HepG2 (cell line): ENCODE results near the gene GOLT1A. TPM values are rescaled to one million over a fixed set of nuclear protein-coding genes. Genes with fewer than 3 reads are reported as not detected.

ENCODE experiments used
- CSRNP1 ChIP-seq: sonication (generic); formaldehyde crosslinking; IDR thresholded peaks from 2 replicates; pipeline ENCODE4 v1.8.1; 2023; ENCODE audit warnings: mild to moderate bottlenecking, missing genetic modification reagents
- ESRRA ChIP-seq: sonication (generic); formaldehyde crosslinking; IDR thresholded peaks from 2 replicates; pipeline ENCODE4 v1.5.1; 2020; ENCODE audit warnings: mild to moderate bottlenecking, low read depth, missing genetic modification reagents
- HOXA3 ChIP-seq: sonication (generic); formaldehyde crosslinking; IDR thresholded peaks from 2 replicates; pipeline ENCODE4 v1.5.0; 2020; ENCODE audit warnings: missing genetic modification reagents
- IRF9 ChIP-seq: sonication (generic); formaldehyde crosslinking; IDR thresholded peaks from 2 replicates; pipeline ENCODE4 v1.8.0; 2022; ENCODE audit warnings: missing genetic modification reagents, mild to moderate bottlenecking, borderline replicate concordance
- KMT2B ChIP-seq: IDR thresholded peaks from 2 replicates; pipeline ENCODE4 v1.6.1; 2016; ENCODE audit warnings: missing genetic modification reagents, missing compliant biosample characterization
- MXD3 ChIP-seq: IDR thresholded peaks from 2 replicates; pipeline ENCODE4 v1.6.1; 2016; ENCODE audit warnings: mild to moderate bottlenecking, missing biosample characterization, missing genetic modification reagents
- PCBP2 ChIP-seq: fragments of 200-400 bp; formaldehyde crosslinking; optimal IDR thresholded peaks from 2 replicates; pipeline ENCODE3; 2018; ENCODE audit warnings: low read length, low read depth; ENCODE audit not compliant: poor library complexity, severe bottlenecking
- POLR2G ChIP-seq: fragments of 200-400 bp; formaldehyde crosslinking; IDR thresholded peaks from 2 replicates; pipeline ENCODE4 v1.6.1; 2018; ENCODE audit warnings: mild to moderate bottlenecking, low read depth, low read length, moderate library complexity
- PRDM15 ChIP-seq: sonication (generic); formaldehyde crosslinking; IDR thresholded peaks from 2 replicates; pipeline ENCODE4 v1.4.0; 2020; ENCODE audit warnings: missing genetic modification reagents
- SALL2 ChIP-seq: sonication (generic); formaldehyde crosslinking; IDR thresholded peaks from 2 replicates; pipeline ENCODE4 v1.8.1; 2023; ENCODE audit warnings: mild to moderate bottlenecking, missing genetic modification reagents, inconsistent platforms
- SMC3 ChIP-seq: IDR thresholded peaks from 2 replicates; pipeline ENCODE4 v1.6.1; 2011; ENCODE audit warnings: low read length, improper control_type of control experiment
- SOX6 ChIP-seq, 2 experiments: fragments of 450-650 bp in 1 of 2; sonication (generic) in 1 of 2; formaldehyde crosslinking in 1 of 2; IDR thresholded peaks; 2 replicates each; pipeline versions ENCODE4 v1.4.0 to v1.6.1; 2017 to 2020; ENCODE audit warnings: antibody characterized with exemption in 1 of 2, mild to moderate bottlenecking in 1 of 2, missing genetic modification reagents in 1 of 2
- ZIK1 ChIP-seq: sonication (generic); formaldehyde crosslinking; IDR thresholded peaks from 2 replicates; pipeline ENCODE4 v1.5.0; 2020; ENCODE audit warnings: mild to moderate bottlenecking, low read depth, missing genetic modification reagents, borderline replicate concordance
- ZNF121 ChIP-seq: sonication (generic); formaldehyde crosslinking; IDR thresholded peaks from 2 replicates; pipeline ENCODE4 v1.5.0; 2020; ENCODE audit warnings: mild to moderate bottlenecking, missing genetic modification reagents
- ZNF160 ChIP-seq: sonication (generic); formaldehyde crosslinking; IDR thresholded peaks from 2 replicates; pipeline ENCODE4 v1.8.0; 2022; ENCODE audit warnings: mild to moderate bottlenecking, inconsistent platforms, missing genetic modification reagents
- ZNF337 ChIP-seq: sonication (generic); formaldehyde crosslinking; IDR thresholded peaks from 2 replicates; pipeline ENCODE4 v1.5.1; 2020; ENCODE audit warnings: missing genetic modification reagents, low read depth, mild to moderate bottlenecking, borderline replicate concordance
- ZNF749 ChIP-seq: sonication (generic); formaldehyde crosslinking; IDR thresholded peaks from 2 replicates; pipeline ENCODE4 v1.8.0; 2022; ENCODE audit warnings: mild to moderate bottlenecking, missing genetic modification reagents, moderate library complexity, borderline replicate concordance
- polyA plus RNA-seq, 8 experiments: library from polyadenylated mRNA; depleted of rRNA in 3 of 8; stranded (reverse) in 7 of 8; unstranded in 1 of 8; fragments of >200 nt; fragmentation: Illumina TruSeq in 4 of 8; extraction: Trizol in 4 of 8; gene quantifications; 2 replicates each; pipeline versions ENCODE4 v1.2.1 to v1.2.3, GENCODE V29; 2011 to 2016; ENCODE audit warnings: low read depth in 4 of 8, missing spikeins in 1 of 8, mixed read lengths in 1 of 8; ENCODE audit not compliant: insufficient read depth in 1 of 8
- total RNA-seq, 5 experiments: library from RNA; depleted of rRNA; stranded (reverse); fragments of >200 nt; fragmentation: Illumina TruSeq; extraction: Trizol; gene quantifications; 2 replicates each; pipeline ENCODE4 v1.2.3, GENCODE V29; 2016; ENCODE audit warnings: low read depth in 1 of 5
- TF ChIP-seq, protein P1 (sequence below): sonication (generic); formaldehyde crosslinking; IDR thresholded peaks from 2 replicates; pipeline ENCODE4 v1.4.0; 2020; ENCODE audit warnings: missing genetic modification reagents, borderline replicate concordance

The GOLT1A gene
- total and polyA plus RNA-seq, 2 of the 13 experiments (the other 11 are each of a cell fraction or from before 2014, with no cell fraction given): 25.8 to 28.0 TPM

DNA sequence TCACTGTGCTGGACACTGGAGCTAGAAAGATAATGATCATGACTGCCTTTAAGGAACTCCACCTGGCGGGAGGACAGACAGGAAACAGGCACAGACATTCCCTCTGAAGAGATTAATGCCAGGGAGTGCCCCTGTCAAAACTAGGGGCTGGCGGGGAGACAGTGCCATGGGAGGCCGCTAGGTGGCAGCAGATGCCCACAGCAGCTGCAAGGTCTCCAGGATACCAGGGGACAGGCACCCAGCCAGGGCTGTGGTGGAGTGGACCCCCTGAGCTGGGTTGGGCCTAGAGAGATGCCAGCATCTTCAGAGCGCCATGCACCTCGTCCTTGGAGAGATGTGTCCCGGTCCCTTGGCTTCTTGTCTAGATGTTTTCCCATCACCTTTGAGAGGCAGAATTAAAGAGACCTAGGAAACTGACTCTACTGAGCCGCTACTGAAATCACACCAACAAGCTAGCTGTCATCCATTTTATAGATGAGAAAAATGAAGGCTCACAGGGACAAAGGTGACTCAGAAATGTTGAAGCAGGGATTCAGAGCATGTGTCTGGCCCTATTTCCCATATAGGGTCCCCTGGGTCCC, 51.2 kb downstream of the GOLT1A start (continued):
- TF ChIP-seq, protein P1, sequence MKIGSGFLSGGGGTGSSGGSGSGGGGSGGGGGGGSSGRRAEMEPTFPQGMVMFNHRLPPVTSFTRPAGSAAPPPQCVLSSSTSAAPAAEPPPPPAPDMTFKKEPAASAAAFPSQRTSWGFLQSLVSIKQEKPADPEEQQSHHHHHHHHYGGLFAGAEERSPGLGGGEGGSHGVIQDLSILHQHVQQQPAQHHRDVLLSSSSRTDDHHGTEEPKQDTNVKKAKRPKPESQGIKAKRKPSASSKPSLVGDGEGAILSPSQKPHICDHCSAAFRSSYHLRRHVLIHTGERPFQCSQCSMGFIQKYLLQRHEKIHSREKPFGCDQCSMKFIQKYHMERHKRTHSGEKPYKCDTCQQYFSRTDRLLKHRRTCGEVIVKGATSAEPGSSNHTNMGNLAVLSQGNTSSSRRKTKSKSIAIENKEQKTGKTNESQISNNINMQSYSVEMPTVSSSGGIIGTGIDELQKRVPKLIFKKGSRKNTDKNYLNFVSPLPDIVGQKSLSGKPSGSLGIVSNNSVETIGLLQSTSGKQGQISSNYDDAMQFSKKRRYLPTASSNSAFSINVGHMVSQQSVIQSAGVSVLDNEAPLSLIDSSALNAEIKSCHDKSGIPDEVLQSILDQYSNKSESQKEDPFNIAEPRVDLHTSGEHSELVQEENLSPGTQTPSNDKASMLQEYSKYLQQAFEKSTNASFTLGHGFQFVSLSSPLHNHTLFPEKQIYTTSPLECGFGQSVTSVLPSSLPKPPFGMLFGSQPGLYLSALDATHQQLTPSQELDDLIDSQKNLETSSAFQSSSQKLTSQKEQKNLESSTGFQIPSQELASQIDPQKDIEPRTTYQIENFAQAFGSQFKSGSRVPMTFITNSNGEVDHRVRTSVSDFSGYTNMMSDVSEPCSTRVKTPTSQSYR (CRISPR knock-in tag): no peak
- TF ChIP-seq ZNF160 (CRISPR knock-in tag) (no peak), ZNF749 (CRISPR knock-in tag) (no peak), SALL2 (CRISPR knock-in tag) (0 out of 2 replicates have a peak, but pooled peaks have one; percentile 33), MXD3 (CRISPR knock-in tag) (no peak), POLR2G (no peak), ZNF337 (CRISPR knock-in tag) (no peak), SOX6 (IDR thresholded peaks at IDR 0.05) (no peak), SOX6 (CRISPR knock-in tag; IDR thresholded peaks at IDR 0.05) (0 out of 2 replicates have a peak, but pooled peaks have one; percentile 15), KMT2B (CRISPR knock-in tag) (no peak), CSRNP1 (CRISPR knock-in tag) (no peak), HOXA3 (CRISPR knock-in tag) (peak; percentile 23; the same call in 1 of the 2 replicates), ZNF121 (CRISPR knock-in tag) (no peak), PCBP2 (no peak), PRDM15 (CRISPR knock-in tag) (no peak), IRF9 (CRISPR knock-in tag) (no peak), SMC3 (peak; percentile 74; the same call in 1 of the 2 replicates), ESRRA (CRISPR knock-in tag) (no peak), ZIK1 (CRISPR knock-in tag) (no peak)
